Measurements from ENCODE around the gene MOGAT1.
"Not testable (repeated sequence)": the region's sequence is repeated elsewhere in the genome, so short reads cannot be mapped to it uniquely, and the experiment has no call there.

The MOGAT1 gene

GRCh38 chr2:222708274-222708710, 36.8 kb downstream of the MOGAT1 start:
- in situ Hi-C loops (cut with MboI; ENCODE audit: low sequenced_read_pairs) = no loop called here

GRCh38 chr2:222709191-222709891, 37.9 kb downstream of the MOGAT1 start:
- in situ Hi-C loops (cut with MboI; ENCODE audit: low sequenced_read_pairs) = no loop called here

GRCh38 chr2:222710736-222711135, 39.3 kb downstream of the MOGAT1 start:
- in situ Hi-C loops (cut with MboI; ENCODE audit: low sequenced_read_pairs) = no loop called here

- in situ Hi-C loops (cut with MboI; ENCODE audit: low sequenced_read_pairs) = no loop called here
Observed at GRCh38 chr2:222711315-222711940, 40.0 kb downstream of the MOGAT1 start.

GRCh38 chr2:222713002-222713401, 41.5 kb downstream of the MOGAT1 start:
- in situ Hi-C loops (cut with MboI; ENCODE audit: low sequenced_read_pairs) = no loop called here

GRCh38 chr2:222714361-222715241, 43.1 kb downstream of the MOGAT1 start:
- in situ Hi-C loops (cut with MboI; ENCODE audit: low sequenced_read_pairs) = no loop called here

GRCh38 chr2:222715742-222716141, 44.3 kb downstream of the MOGAT1 start:
- in situ Hi-C loops (cut with MboI; ENCODE audit: low sequenced_read_pairs) = no loop called here

GRCh38 chr2:222719787-222720186, 48.3 kb downstream of the MOGAT1 start:
- in situ Hi-C loops (cut with MboI; ENCODE audit: low sequenced_read_pairs) = not testable (repeated sequence)

- in situ Hi-C loops (cut with MboI; ENCODE audit: low sequenced_read_pairs) = not testable (repeated sequence)
Observed at GRCh38 chr2:222721597-222721996, 50.1 kb downstream of the MOGAT1 start.

GRCh38 chr2:222722327-222722946, 51.0 kb downstream of the MOGAT1 start:
- in situ Hi-C loops (cut with MboI; ENCODE audit: low sequenced_read_pairs) = no loop called here

- in situ Hi-C loops (cut with MboI; ENCODE audit: low sequenced_read_pairs) = no loop called here
Observed at GRCh38 chr2:222724208-222724607, 52.8 kb downstream of the MOGAT1 start.

GRCh38 chr2:222728621-222729020, 57.2 kb downstream of the MOGAT1 start:
- in situ Hi-C loops (cut with MboI; ENCODE audit: low sequenced_read_pairs) = no loop called here

- in situ Hi-C loops (cut with MboI; ENCODE audit: low sequenced_read_pairs) = no loop called here
Observed at GRCh38 chr2:222730366-222730999, 59.0 kb downstream of the MOGAT1 start.

- in situ Hi-C loops (cut with MboI; ENCODE audit: low sequenced_read_pairs) = no loop called here
Observed at GRCh38 chr2:222731201-222731621, 59.8 kb downstream of the MOGAT1 start.

- in situ Hi-C loops (cut with MboI; ENCODE audit: low sequenced_read_pairs) = no loop called here
Observed at GRCh38 chr2:222732489-222733178, 61.2 kb downstream of the MOGAT1 start.

- in situ Hi-C loops (cut with MboI; ENCODE audit: low sequenced_read_pairs) = no loop called here
Observed at GRCh38 chr2:222733470-222733845, 62.0 kb downstream of the MOGAT1 start.

GRCh38 chr2:222733846-222734702, 62.6 kb downstream of the MOGAT1 start:
- in situ Hi-C loops (cut with MboI; ENCODE audit: low sequenced_read_pairs) = no loop called here

- in situ Hi-C loops (cut with MboI; ENCODE audit: low sequenced_read_pairs) = no loop called here
Observed at GRCh38 chr2:222734703-222735014, 63.2 kb downstream of the MOGAT1 start.

- in situ Hi-C loops (cut with MboI; ENCODE audit: low sequenced_read_pairs) = no loop called here
Observed at GRCh38 chr2:222736301-222736700, 64.8 kb downstream of the MOGAT1 start.

Measured in HL-60/S4 treated with phorbol 12-myristate 13-acetate at 8.2 ng/mL for 4 days and 3 days (cell line).